HG02852 (cell line): ENCODE measurements around the gene CIAO2A.
"Not testable (repeated sequence)": the region's sequence is repeated elsewhere in the genome, so short reads cannot be mapped to it uniquely, and the experiment has no call there.

ENCODE experiments used
- ATAC-seq: cut with Tn5 transposase; IDR thresholded peaks from one replicate; pipeline ENCODE4 v1.9.1; 2021; ENCODE audit warnings: mild to moderate bottlenecking, moderate library complexity; ENCODE audit not compliant: unreplicated experiment

Gene CIAO2A

GRCh38 chr15:64093627-64094417 is at the start of gene CIAO2A:
TSS of gene CIAO2A (minus strand) at chr15:64093838. CDS start at chr15:64093768, 70 bp downstream.
- ATAC-seq: peak; percentile 63

- ATAC-seq: no peak
Measured at GRCh38 chr15:64143276-64143675, 49.6 kb upstream of the CIAO2A start.

- no peak for ATAC-seq
Measured at GRCh38 chr15:64141798-64142512, 48.3 kb upstream of the CIAO2A start.

- ATAC-seq: no peak
Measured at GRCh38 chr15:64138331-64138941, 44.8 kb upstream of the CIAO2A start.

GRCh38 chr15:64137226-64137833 is 43.7 kb upstream of the CIAO2A start:
- no peak for ATAC-seq

GRCh38 chr15:64136347-64136746 is 42.7 kb upstream of the CIAO2A start:
- no peak for ATAC-seq

- ATAC-seq: no peak
Measured at GRCh38 chr15:64134345-64134829, 40.7 kb upstream of the CIAO2A start.

GRCh38 chr15:64133623-64134344 is 40.1 kb upstream of the CIAO2A start:
- ATAC-seq: no peak

- ATAC-seq: no peak
Measured at GRCh38 chr15:64132217-64132616, 38.6 kb upstream of the CIAO2A start.

- ATAC-seq: no peak
Measured at GRCh38 chr15:64131547-64131946, 37.9 kb upstream of the CIAO2A start.

GRCh38 chr15:64130159-64130558 is 36.5 kb upstream of the CIAO2A start:
- no peak for ATAC-seq

- ATAC-seq: no peak
Measured at GRCh38 chr15:64127521-64128270, 34.1 kb upstream of the CIAO2A start.

- no peak for ATAC-seq
Measured at GRCh38 chr15:64125978-64126377, 32.3 kb upstream of the CIAO2A start.

- ATAC-seq: no peak
Measured at GRCh38 chr15:64122936-64123351, 29.3 kb upstream of the CIAO2A start.

GRCh38 chr15:64122444-64122843 is 28.8 kb upstream of the CIAO2A start:
- ATAC-seq: no peak

GRCh38 chr15:64121614-64122013 is 28.0 kb upstream of the CIAO2A start:
- ATAC-seq: no peak

- ATAC-seq: not testable (repeated sequence)
Measured at GRCh38 chr15:64120322-64120721, 26.7 kb upstream of the CIAO2A start.

- ATAC-seq: no peak
Measured at GRCh38 chr15:64117759-64118487, 24.3 kb upstream of the CIAO2A start.

GRCh38 chr15:64112904-64113303 is 19.3 kb upstream of the CIAO2A start:
- no peak for ATAC-seq
